CD14-positive monocyte (primary cell): ENCODE measurements around the gene SHTN1. TPM values are rescaled to one million over a fixed set of nuclear protein-coding genes. Genes with fewer than 3 reads are reported as not detected.

Experiments used
- DNase-seq, 3 donors: peaks; one replicate each; pipeline ENCODE4 v3.0.0-alpha.2; 2011 to 2022
- H2AFZ ChIP-seq: 2 replicates; pipeline ENCODE4 v1.6.0; 2012; ENCODE audit warnings: mild to moderate bottlenecking, low read depth, low read length, inconsistent platforms; ENCODE audit not compliant: insufficient read depth, poor library complexity, severe bottlenecking
- H3K27ac ChIP-seq, 2 donors: 1 replicate in 1 of 2; 2 replicates in 1 of 2; pipeline ENCODE4 v1.5.1; 2012 to 2013; ENCODE audit warnings: low read length in 2 of 2, control low read depth in 1 of 2, inconsistent platforms in 1 of 2, low read depth in 1 of 2, mild to moderate bottlenecking in 1 of 2
- H3K27me3 ChIP-seq, 2 donors: one replicate each; pipeline versions ENCODE4 v1.6.0 to v1.6.1; 2011 to 2013; ENCODE audit warnings: low read length in 2 of 2; ENCODE audit not compliant: control insufficient read depth in 2 of 2, insufficient read depth in 2 of 2
- H3K36me3 ChIP-seq, 2 donors: replicated peaks in 1 of 2; 1 replicate in 1 of 2; 2 replicates in 1 of 2; pipeline versions ENCODE4 v1.5.1 to v1.6.1; 2012 to 2013; ENCODE audit warnings: low read length in 2 of 2, control low read depth in 1 of 2, inconsistent platforms in 1 of 2, mild to moderate bottlenecking in 1 of 2; ENCODE audit not compliant: insufficient read depth in 2 of 2, control insufficient read depth in 1 of 2
- H3K4me1 ChIP-seq, 2 donors: 1 replicate in 1 of 2; 2 replicates in 1 of 2; pipeline versions ENCODE4 v1.5.1 to v1.6.1; 2012 to 2013; ENCODE audit warnings: low read length in 2 of 2, control low read depth in 1 of 2, inconsistent platforms in 1 of 2, mild to moderate bottlenecking in 1 of 2, moderate library complexity in 1 of 2; ENCODE audit not compliant: insufficient read depth in 2 of 2, control insufficient read depth in 1 of 2
- H3K4me2 ChIP-seq: replicated peaks from 2 replicates; pipeline ENCODE3; 2012; ENCODE audit warnings: low read length, moderate library complexity, mild to moderate bottlenecking; ENCODE audit not compliant: poor library complexity, severe bottlenecking; ENCODE audit errors: extremely low read depth
- H3K4me3 ChIP-seq, 3 experiments: fragments of 200-600 bp in 1 of 3; sonication (generic) in 1 of 3; replicated peaks in 1 of 3; 1 replicate in 2 of 3; 2 replicates in 1 of 3; pipeline ENCODE4 v1.5.1; 2011 to 2013; ENCODE audit warnings: low read length in 3 of 3, mild to moderate bottlenecking in 3 of 3, control low read depth in 2 of 3, low read depth in 2 of 3, inconsistent platforms in 1 of 3, moderate library complexity in 1 of 3
- H3K79me2 ChIP-seq: 2 replicates; pipeline ENCODE4 v1.6.0; 2012; ENCODE audit warnings: mild to moderate bottlenecking, control low read depth, inconsistent platforms, low read length, moderate library complexity; ENCODE audit not compliant: insufficient read depth
- H3K9ac ChIP-seq: 2 replicates; pipeline ENCODE4 v1.6.0; 2017; ENCODE audit warnings: low read length, mild to moderate bottlenecking; ENCODE audit not compliant: insufficient read depth, poor library complexity, severe bottlenecking
- H3K9me3 ChIP-seq, 2 donors: replicated peaks in 1 of 2; 1 replicate in 1 of 2; 2 replicates in 1 of 2; pipeline versions ENCODE4 v1.5.1 to v1.6.1; 2012 to 2013; ENCODE audit warnings: low read length in 2 of 2, control low read depth in 1 of 2; ENCODE audit not compliant: control insufficient read depth in 1 of 2, insufficient read depth in 1 of 2
- H4K20me1 ChIP-seq: 2 replicates; pipeline ENCODE4 v1.6.0; 2012; ENCODE audit warnings: mild to moderate bottlenecking, low read length, control low read depth, moderate library complexity; ENCODE audit not compliant: insufficient read depth
- H3K27ac Mint-ChIP-seq, 7 donors: one replicate each; pipeline ENCODE4 v1.8.0; 2020; ENCODE audit warnings: mild to moderate bottlenecking in 7 of 7, mixed read lengths in 7 of 7, moderate library complexity in 6 of 7, inconsistent platforms in 2 of 7
- H3K27me3 Mint-ChIP-seq, 3 donors: one replicate each; pipeline ENCODE4 v1.8.0; 2021 to 2022; ENCODE audit warnings: low read depth in 3 of 3, mild to moderate bottlenecking in 3 of 3, mixed read lengths in 3 of 3, moderate library complexity in 3 of 3, inconsistent platforms in 1 of 3
- H3K36me3 Mint-ChIP-seq, 2 donors: one replicate each; pipeline ENCODE4 v1.8.0; 2020; ENCODE audit warnings: mixed read lengths in 2 of 2, inconsistent platforms in 1 of 2, mild to moderate bottlenecking in 1 of 2
- H3K4me1 Mint-ChIP-seq: one replicate; pipeline ENCODE4 v1.8.0; 2020; ENCODE audit warnings: mild to moderate bottlenecking, mixed read lengths
- H3K4me3 Mint-ChIP-seq, 2 donors: one replicate each; pipeline ENCODE4 v1.8.0; 2020; ENCODE audit warnings: mild to moderate bottlenecking in 2 of 2, mixed read lengths in 2 of 2, moderate library complexity in 1 of 2
- H3K9me3 Mint-ChIP-seq, 7 donors: one replicate each; pipeline ENCODE4 v1.8.0; 2020 to 2022; ENCODE audit warnings: mixed read lengths in 7 of 7, mild to moderate bottlenecking in 6 of 7, moderate library complexity in 6 of 7, inconsistent platforms in 2 of 7
- WGBS: methylation state at CpG from one replicate; pipeline ENCODE4 v1.1.5; 2013; ENCODE audit warnings: missing lambda C conversion rate; ENCODE audit not compliant: insufficient coverage; 5-methylcytosine and 5-hydroxymethylcytosine counted together
- intact Hi-C, 2 donors: fragments of 100-400 bp; cut with micrococcal nuclease; formaldehyde crosslinking; loops; one replicate each; pipeline versions ENCODE4 v1.15.0 to v1.15.1; 2023
- polyA plus RNA-seq, 3 donors: library from polyadenylated mRNA; depleted of rRNA in 1 of 3; unstranded in 2 of 3; stranded (reverse) in 1 of 3; fragments of 300-500 nt in 2 of 3; fragments of >200 nt in 1 of 3; fragmentation: Illumina TruSeq in 2 of 3; gene quantifications; 1 replicate in 2 of 3; 2 replicates in 1 of 3; pipeline ENCODE4 v1.2.3, GENCODE V29; 2012 to 2021
- TF ChIP-seq, protein P1 (sequence below): fragments of 200-600 bp; IDR thresholded peaks from one replicate; pipeline ENCODE4 v1.8.0; 2022; ENCODE audit warnings: antibody characterized with exemption, mild to moderate bottlenecking

Gene SHTN1
- polyA plus RNA-seq, 3 donors = 14.4 to 22.6 (median 14.9) TPM

DNA sequence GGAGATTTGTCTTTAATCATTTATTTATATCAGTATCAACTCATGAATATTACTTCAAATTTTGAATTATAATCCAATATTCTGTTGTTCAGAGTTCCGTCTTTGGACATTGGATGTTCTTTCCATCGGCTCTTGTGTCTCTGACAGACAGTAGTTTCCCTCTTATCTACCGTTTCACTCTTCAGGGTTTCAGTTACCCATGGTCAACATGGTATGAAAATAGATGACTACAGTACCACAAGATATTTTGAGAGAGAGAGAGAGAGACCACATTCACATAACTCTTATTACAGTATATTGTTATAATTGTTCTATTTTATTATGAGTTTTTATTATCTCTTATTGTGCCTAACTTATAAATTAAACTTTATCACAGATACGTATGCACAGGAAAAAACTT is 6.8 kb downstream of the SHTN1 start:
- Histone ChIP-seq H3K79me2 (peaks cover 79% of the 10 kb centered on the region), H3K4me3 (no peak overlapping the region), H3K9ac (no peak overlapping the region), H3K27ac (no peak overlapping the region), H3K4me2 (no peak overlapping the region), H4K20me1 (peaks cover 96% of the 10 kb centered on the region), H3K36me3 (no peaks in the 10 kb centered on the region), H3K27me3 (no peaks in the 10 kb centered on the region), H3K9me3 (no peaks in the 10 kb centered on the region), H2AFZ (no peak overlapping the region), H3K4me1 (peaks cover 10 to 22% of the 10 kb centered on the region in 2 donors)
- intact Hi-C loops = no loop called here
- Mint-ChIP-seq H3K36me3 (peaks cover 7 to 13% of the 10 kb centered on the region in 2 donors), H3K27me3 (peaks cover 0 to 2% (median 0%) of the 10 kb centered on the region in 3 donors), H3K9me3 (peaks cover 0 to 2% (median 0%) of the 10 kb centered on the region in 7 donors), H3K27ac (no peak overlapping the region), H3K4me3 (no peak overlapping the region), H3K4me1 (peaks cover 24% of the 10 kb centered on the region)
- no peak for DNase-seq
- no CpG with 5 or more reads among the region's 4 CpGs for WGBS
- TF ChIP-seq, protein P1, sequence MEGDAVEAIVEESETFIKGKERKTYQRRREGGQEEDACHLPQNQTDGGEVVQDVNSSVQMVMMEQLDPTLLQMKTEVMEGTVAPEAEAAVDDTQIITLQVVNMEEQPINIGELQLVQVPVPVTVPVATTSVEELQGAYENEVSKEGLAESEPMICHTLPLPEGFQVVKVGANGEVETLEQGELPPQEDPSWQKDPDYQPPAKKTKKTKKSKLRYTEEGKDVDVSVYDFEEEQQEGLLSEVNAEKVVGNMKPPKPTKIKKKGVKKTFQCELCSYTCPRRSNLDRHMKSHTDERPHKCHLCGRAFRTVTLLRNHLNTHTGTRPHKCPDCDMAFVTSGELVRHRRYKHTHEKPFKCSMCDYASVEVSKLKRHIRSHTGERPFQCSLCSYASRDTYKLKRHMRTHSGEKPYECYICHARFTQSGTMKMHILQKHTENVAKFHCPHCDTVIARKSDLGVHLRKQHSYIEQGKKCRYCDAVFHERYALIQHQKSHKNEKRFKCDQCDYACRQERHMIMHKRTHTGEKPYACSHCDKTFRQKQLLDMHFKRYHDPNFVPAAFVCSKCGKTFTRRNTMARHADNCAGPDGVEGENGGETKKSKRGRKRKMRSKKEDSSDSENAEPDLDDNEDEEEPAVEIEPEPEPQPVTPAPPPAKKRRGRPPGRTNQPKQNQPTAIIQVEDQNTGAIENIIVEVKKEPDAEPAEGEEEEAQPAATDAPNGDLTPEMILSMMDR = no peak

DNA sequence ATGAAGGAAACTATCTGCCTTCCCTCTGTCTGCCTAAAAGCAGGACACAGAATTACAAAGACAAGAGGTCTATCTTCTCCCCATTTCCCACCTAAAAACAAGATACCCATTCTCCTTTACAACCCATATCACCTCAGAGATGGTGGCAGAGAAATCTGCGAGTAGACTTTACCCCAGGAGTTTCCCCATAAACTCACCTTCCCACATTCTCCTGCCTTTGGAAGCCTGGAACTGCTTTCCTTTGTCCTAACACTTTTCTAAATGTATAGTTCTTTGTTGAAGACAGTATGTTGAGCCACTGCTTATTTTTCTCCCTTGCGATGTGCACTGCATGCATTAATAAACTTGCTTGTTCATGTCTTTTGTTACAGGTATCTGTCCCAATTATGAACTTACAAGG is 8.0 kb downstream of the SHTN1 start:
- Histone ChIP-seq H3K4me2 (no peak overlapping the region), H3K79me2 (peaks cover 76% of the 10 kb centered on the region), H3K4me1 (peaks cover 5 to 19% of the 10 kb centered on the region in 2 donors), H3K27me3 (no peaks in the 10 kb centered on the region), H4K20me1 (peaks cover 94% of the 10 kb centered on the region), H3K27ac (no peak overlapping the region), H3K36me3 (no peaks in the 10 kb centered on the region), H3K9me3 (no peaks in the 10 kb centered on the region), H3K9ac (no peak overlapping the region), H2AFZ (no peak overlapping the region), H3K4me3 (no peak overlapping the region)
- H3K27me3 Mint-ChIP-seq = peaks cover 0 to 2% (median 0%) of the 10 kb centered on the region in 3 donors
- TF ChIP-seq, protein P1 = no peak
- H3K4me1 Mint-ChIP-seq = peaks cover 18% of the 10 kb centered on the region
- H3K4me3 Mint-ChIP-seq = no peak overlapping the region
- no CpG with 5 or more reads among the region's 2 CpGs for WGBS
- H3K27ac Mint-ChIP-seq = no peak overlapping the region
- peaks cover 0 to 2% (median 0%) of the 10 kb centered on the region in 7 donors for H3K9me3 Mint-ChIP-seq
- peaks cover 7 to 16% of the 10 kb centered on the region in 2 donors for H3K36me3 Mint-ChIP-seq
- no peak for DNase-seq
- intact Hi-C loops = no loop called here
